Measurements from ENCODE around the gene ZNF282. TPM values are rescaled to one million over a fixed set of nuclear protein-coding genes. Genes with fewer than 3 reads are reported as not detected.

Gene ZNF282
- total RNA-seq, 2 experiments from 2014 or later = 29.3 to 29.7 TPM

GRCh38 chr7:149191851-149192250 is 3.5 kb upstream of the ZNF282 start:
- Mint-ChIP-seq H3K36me3 (ENCODE audit: low read depth) (peaks cover 9% of the 10 kb centered on the region), H3K4me1 (ENCODE audit: low read depth) (peaks cover 17% of the 10 kb centered on the region), H3K4me3 (peak overlapping the region; percentile 78), H3K9me3 (no peaks in the 10 kb centered on the region), H3K27me3 (no peaks in the 10 kb centered on the region), H3K27ac (peak overlapping the region; percentile 81)
- CTCF ChIA-PET = interaction anchor here (1.2 to 2.1 kb wide), 2 partner anchors 45 to 70 kb away, joined by 5 to 7 read pairs; partner anchors contain the start of genes ZNF398 and ZNF783
- POLR2A ChIA-PET = no interaction called here
- no peak for TF ChIP-seq CTCF (IDR thresholded peaks at IDR 0.05)
- DNase-seq (no peak), ATAC-seq (no peak)
- intact Hi-C loops (cut with micrococcal nuclease) = no loop called here

GRCh38 chr7:149194799-149195179 is 557 bp upstream of the ZNF282 start:
- Mint-ChIP-seq H3K4me3 (peak overlapping the region; percentile 82), H3K9me3 (no peaks in the 10 kb centered on the region), H3K27me3 (no peaks in the 10 kb centered on the region), H3K4me1 (ENCODE audit: low read depth) (peaks cover 40% of the 10 kb centered on the region), H3K36me3 (ENCODE audit: low read depth) (peaks cover 34% of the 10 kb centered on the region), H3K27ac (peak overlapping the region; percentile 49)
- no peak for ATAC-seq
- POLR2A ChIA-PET = interaction anchor here (1.0 to 1.8 kb wide), 6 partner anchors 10 to 212 kb away, joined by 3 to 10 read pairs (median 6); no protein-coding TSS in a partner anchor
- intact Hi-C loops (cut with micrococcal nuclease) = no loop called here
- no peak for DNase-seq
- no peak for TF ChIP-seq CTCF (IDR thresholded peaks at IDR 0.05)
- CTCF ChIA-PET = interaction anchor here (0.8 to 2.3 kb wide), 18 partner anchors 9 to 420 kb away, joined by 3 to 15 read pairs (median 6); partner anchors contain the start of genes ZNF398, ZNF425 and ZNF783

- TF ChIP-seq CTCF (IDR thresholded peaks at IDR 0.05) = no peak
- Mint-ChIP-seq H3K4me3 (peak overlapping the region; percentile 92), H3K27me3 (no peaks in the 10 kb centered on the region), H3K4me1 (ENCODE audit: low read depth) (peaks cover 40% of the 10 kb centered on the region), H3K36me3 (ENCODE audit: low read depth) (peaks cover 46% of the 10 kb centered on the region), H3K27ac (peak overlapping the region; percentile 92), H3K9me3 (no peaks in the 10 kb centered on the region)
- POLR2A ChIA-PET = interaction anchor here (0.9 to 1.8 kb wide), 11 partner anchors 9 to 213 kb away, joined by 3 to 10 read pairs (median 4); partner anchors contain the start of genes ZNF398 and ZNF783
- intact Hi-C loops (cut with micrococcal nuclease) = no loop called here
- DNase-seq (peak; percentile 37), ATAC-seq (peak; percentile 10)
- CTCF ChIA-PET = interaction anchor here (0.8 to 2.3 kb wide), 12 partner anchors 8 to 130 kb away, joined by 3 to 15 read pairs (median 8); partner anchors contain the start of genes ZNF398 and ZNF425
Observed at GRCh38 chr7:149196151-149196704, 882 bp downstream of the ZNF282 start.

- ATAC-seq (peak; percentile 5), DNase-seq (no peak)
- H3K27ac Mint-ChIP-seq = peak overlapping the region; percentile 92
- H3K4me1 Mint-ChIP-seq (ENCODE audit: low read depth) = peaks cover 37% of the 10 kb centered on the region
- H3K9me3 Mint-ChIP-seq = no peaks in the 10 kb centered on the region
- ChIA-PET CTCF (interaction anchor here (0.8 to 2.3 kb wide), 3 partner anchors 8 to 71 kb away, joined by 3 to 15 read pairs (median 8); partner anchors contain the start of genes ZNF398 and ZNF425), POLR2A (interaction anchor here (1.2 to 1.8 kb wide), 3 partner anchors 11 to 65 kb away, joined by 3 to 8 read pairs (median 3); no protein-coding TSS in a partner anchor)
- no peak for TF ChIP-seq CTCF (IDR thresholded peaks at IDR 0.05)
- H3K4me3 Mint-ChIP-seq = peak overlapping the region; percentile 92
- intact Hi-C loops (cut with micrococcal nuclease) = no loop called here
- H3K36me3 Mint-ChIP-seq (ENCODE audit: low read depth) = peaks cover 48% of the 10 kb centered on the region
- H3K27me3 Mint-ChIP-seq = no peaks in the 10 kb centered on the region
Observed at GRCh38 chr7:149196705-149197171, 1.4 kb downstream of the ZNF282 start.

- Mint-ChIP-seq H3K27me3 (no peaks in the 10 kb centered on the region), H3K4me1 (ENCODE audit: low read depth) (peaks cover 37% of the 10 kb centered on the region), H3K4me3 (peak overlapping the region; percentile 92), H3K9me3 (no peaks in the 10 kb centered on the region), H3K27ac (peak overlapping the region; percentile 49), H3K36me3 (ENCODE audit: low read depth) (peaks cover 51% of the 10 kb centered on the region)
- no peak for DNase-seq
- no peak for ATAC-seq
- intact Hi-C loops (cut with micrococcal nuclease) = no loop called here
- POLR2A ChIA-PET = interaction anchor here (1.2 kb wide), 1 partner anchor 64 kb away, joined by 3 read pairs; no protein-coding TSS in a partner anchor
- CTCF ChIA-PET = no interaction called here
- no peak for TF ChIP-seq CTCF (IDR thresholded peaks at IDR 0.05)
Observed at GRCh38 chr7:149197675-149198074, 2.3 kb downstream of the ZNF282 start.

Measured in activated CD8-positive, alpha-beta T cell treated with anti-CD3 and anti-CD28 coated beads for 36 hours (primary cell).